HepG2 (cell line): Measurements from ENCODE around the gene PNKD. TPM values are rescaled to one million over a fixed set of nuclear protein-coding genes. Genes with fewer than 3 reads are reported as not detected.

Source experiments
- ATAC-seq: fragments of 200-7000 bp; cut with Tn5 transposase; 3 replicates; pipeline ENCODE4 v1.9.1; 2020; ENCODE audit warnings: mild to moderate bottlenecking, moderate library complexity
- BruUV-seq: library from RNA; stranded (reverse); fragments of 400-500 nt; replicated peaks from 2 replicates; lab custom pipeline; 2021; lab: Mats Ljungman, UMichigan
- CTCF ChIA-PET: fragments of 300-600 bp; formaldehyde crosslinking; extraction: SDS; loops from one replicate; lab custom pipeline; 2021; ENCODE audit warnings: low total read pairs, inconsistent platforms, low intra/inter-chr PET ratio; lab: Yijun Ruan, JAX
- POLR2A ChIA-PET: fragments of 350-600 bp; sonication (Branson Sonifier 250); formaldehyde crosslinking; loops from one replicate; lab custom pipeline; 2020; ENCODE audit warnings: antibody characterized with exemption, inconsistent platforms; lab: Yijun Ruan, JAX
- DNase-seq: peaks from one replicate; pipeline ENCODE4 v3.0.0-alpha.2; 2015; ENCODE audit warnings: low spot score
- FAIRE-seq: peaks from 3 replicates; lab custom pipeline; 2011; peaks lifted over from hg19 to GRCh38; lab: Jason Lieb, UNC
- H2AFZ ChIP-seq: one replicate; pipeline ENCODE4 v1.6.1; 2011; ENCODE audit warnings: low read length, inconsistent platforms
- H3K27ac ChIP-seq: fragments of 300-600 bp; 3 replicates; pipeline ENCODE4 v1.8.0; 2011; ENCODE audit warnings: mixed run types, mild to moderate bottlenecking, mixed read lengths, low read length, inconsistent platforms; ENCODE audit not compliant: insufficient read depth; ENCODE audit errors: extremely low read length
- H3K27me3 ChIP-seq, 2 experiments: fragments of 200-600 bp in 1 of 2; 2 replicates in 1 of 2; 3 replicates in 1 of 2; pipeline versions ENCODE4 v1.6.0 to v1.8.0; 2011; ENCODE audit warnings: low read length in 2 of 2, mild to moderate bottlenecking in 2 of 2, moderate library complexity in 2 of 2, inconsistent platforms in 1 of 2; ENCODE audit not compliant: insufficient read depth in 2 of 2, control insufficient read depth in 1 of 2
- H3K36me3 ChIP-seq, 2 experiments: fragments of 200-600 bp in 1 of 2; replicated peaks in 1 of 2; 2 replicates in 1 of 2; 3 replicates in 1 of 2; pipeline versions ENCODE4 v1.5.1 to v1.8.0; 2011; ENCODE audit warnings: low read length in 2 of 2, inconsistent platforms in 1 of 2; ENCODE audit not compliant: insufficient read depth in 2 of 2, control insufficient read depth in 1 of 2
- H3K4me1 ChIP-seq: 2 replicates; pipeline ENCODE4 v1.5.1; 2012; ENCODE audit warnings: low read length, inconsistent platforms; ENCODE audit not compliant: insufficient read depth
- H3K4me2 ChIP-seq: 2 replicates; pipeline ENCODE4 v1.6.0; 2011; ENCODE audit warnings: low read depth, low read length, inconsistent platforms
- H3K4me3 ChIP-seq, 3 experiments: fragments of 200-600 bp in 1 of 3; sonication (generic), shearing (Covaris generic) in 1 of 3; replicated peaks in 1 of 3; 2 replicates each; pipeline ENCODE4 v1.5.1; 2011 to 2016; ENCODE audit warnings: low read length in 3 of 3, inconsistent platforms in 2 of 3, low read depth in 2 of 3, mild to moderate bottlenecking in 2 of 3, control low read depth in 1 of 3, mixed read lengths in 1 of 3; ENCODE audit not compliant: insufficient read depth in 1 of 3
- H3K79me2 ChIP-seq: one replicate; pipeline ENCODE4 v1.6.1; 2011; ENCODE audit warnings: low read length, inconsistent platforms; ENCODE audit not compliant: insufficient read depth
- H3K9ac ChIP-seq: 2 replicates; pipeline ENCODE4 v1.6.0; 2011; ENCODE audit warnings: mild to moderate bottlenecking, low read depth, low read length, inconsistent platforms; ENCODE audit not compliant: insufficient read depth
- H3K9me3 ChIP-seq: 2 replicates; pipeline ENCODE4 v1.5.1; 2012; ENCODE audit warnings: mild to moderate bottlenecking, low read length
- H4K20me1 ChIP-seq: 2 replicates; pipeline ENCODE4 v1.6.0; 2011; ENCODE audit warnings: inconsistent platforms, mild to moderate bottlenecking, low read length, moderate library complexity; ENCODE audit not compliant: insufficient read depth
- ATM ChIP-seq: fragments of 450-650 bp; IDR thresholded peaks from 2 replicates; pipeline ENCODE4 v1.7.1; 2017; ENCODE audit warnings: mild to moderate bottlenecking, borderline replicate concordance
- BCL3 ChIP-seq: sonication (generic); formaldehyde crosslinking; IDR thresholded peaks from 2 replicates; pipeline ENCODE4 v1.5.1; 2020; ENCODE audit warnings: mild to moderate bottlenecking, missing genetic modification reagents, moderate library complexity
- CAMTA2 ChIP-seq: sonication (generic); formaldehyde crosslinking; IDR thresholded peaks from 2 replicates; pipeline ENCODE4 v1.4.0; 2020; ENCODE audit warnings: mild to moderate bottlenecking, missing genetic modification reagents, borderline replicate concordance
- GPN1 ChIP-seq: sonication (generic); formaldehyde crosslinking; IDR thresholded peaks from 2 replicates; pipeline ENCODE4 v1.5.1; 2020; ENCODE audit warnings: missing genetic modification reagents, borderline replicate concordance
- MBNL3 ChIP-seq: fragments of 250-450 bp; sonication (Bioruptor Pico); conservative IDR thresholded peaks from 2 replicates; pipeline ENCODE4 v1.8.0; 2022; ENCODE audit warnings: mild to moderate bottlenecking, inconsistent platforms
- MTERF4 ChIP-seq: sonication (generic); formaldehyde crosslinking; IDR thresholded peaks from 2 replicates; pipeline ENCODE4 v1.8.0; 2023; ENCODE audit warnings: mild to moderate bottlenecking, missing genetic modification reagents
- NONO ChIP-seq, 2 experiments: fragments of 450-650 bp in 1 of 2; sonication (generic) in 1 of 2; formaldehyde crosslinking in 1 of 2; IDR thresholded peaks in 1 of 2; conservative IDR thresholded peaks in 1 of 2; 2 replicates each; pipeline versions ENCODE4 v1.6.1 to v1.8.0; 2017 to 2022; ENCODE audit warnings: mild to moderate bottlenecking in 1 of 2, missing genetic modification reagents in 1 of 2, moderate library complexity in 1 of 2
- ZNF207 ChIP-seq: fragments of 450-650 bp; IDR thresholded peaks from 2 replicates; pipeline ENCODE4 v1.6.1; 2016; ENCODE audit warnings: antibody characterized with exemption, borderline replicate concordance
- ZNF24 ChIP-seq: fragments of 450-650 bp; IDR thresholded peaks from 2 replicates; pipeline ENCODE4 v1.6.1; 2017; ENCODE audit warnings: antibody characterized with exemption, mild to moderate bottlenecking
- ZNF747 ChIP-seq: sonication (generic); formaldehyde crosslinking; IDR thresholded peaks from 2 replicates; pipeline ENCODE4 v1.8.1; 2023; ENCODE audit warnings: missing genetic modification reagents, mild to moderate bottlenecking, borderline replicate concordance
- ZNF841 ChIP-seq: sonication (generic); formaldehyde crosslinking; IDR thresholded peaks from 2 replicates; pipeline ENCODE4 v1.8.1; 2023; ENCODE audit warnings: missing genetic modification reagents, borderline replicate concordance
- WGBS: methylation state at CpG from one replicate; pipeline ENCODE4 v1.1.6; 2017; ENCODE audit warnings: low lambda C conversion rate; 5-methylcytosine and 5-hydroxymethylcytosine counted together
- in situ Hi-C: cut with HindIII; loops from 2 replicates; pipeline ENCODE4 v1.10.0; 2017; ENCODE audit warnings: low pct_unique_long_range_greater_than_20kb; ENCODE audit not compliant: extremely low pct_ligation_motif_present
- intact Hi-C: fragments of 100-400 bp; cut with micrococcal nuclease; formaldehyde crosslinking; loops from one replicate; pipeline ENCODE4 v1.10.0; 2022; ENCODE audit not compliant: unreplicated experiment
- polyA plus RNA-seq, 8 experiments: library from polyadenylated mRNA; depleted of rRNA in 3 of 8; stranded (reverse) in 7 of 8; unstranded in 1 of 8; fragments of >200 nt; fragmentation: Illumina TruSeq in 4 of 8; extraction: Trizol in 4 of 8; gene quantifications; 2 replicates each; pipeline versions ENCODE4 v1.2.1 to v1.2.3, GENCODE V29; 2011 to 2016; ENCODE audit warnings: low read depth in 4 of 8, missing spikeins in 1 of 8, mixed read lengths in 1 of 8; ENCODE audit not compliant: insufficient read depth in 1 of 8
- total RNA-seq, 5 experiments: library from RNA; depleted of rRNA; stranded (reverse); fragments of >200 nt; fragmentation: Illumina TruSeq; extraction: Trizol; gene quantifications; 2 replicates each; pipeline ENCODE4 v1.2.3, GENCODE V29; 2016; ENCODE audit warnings: low read depth in 1 of 5
- TF ChIP-seq, protein P1 (sequence below): sonication (generic); formaldehyde crosslinking; IDR thresholded peaks from 2 replicates; pipeline ENCODE4 v1.4.0; 2020; ENCODE audit warnings: missing genetic modification reagents, borderline replicate concordance
- TF ChIP-seq, protein P2 (sequence below): sonication (generic); formaldehyde crosslinking; IDR thresholded peaks from 2 replicates; pipeline ENCODE4 v1.4.0; 2020; ENCODE audit warnings: mild to moderate bottlenecking, low read depth, missing genetic modification reagents
- TF ChIP-seq, protein P3 (sequence below): sonication (generic); formaldehyde crosslinking; conservative IDR thresholded peaks from 2 replicates; pipeline ENCODE4 v1.5.0; 2020; ENCODE audit warnings: missing genetic modification reagents
- TF ChIP-seq, protein P4 (sequence below): sonication (generic); formaldehyde crosslinking; IDR thresholded peaks from 2 replicates; pipeline ENCODE4 v1.8.0; 2022; ENCODE audit warnings: missing genetic modification reagents, mild to moderate bottlenecking, borderline replicate concordance

Gene PNKD
- total and polyA plus RNA-seq, 2 of the 13 experiments (the other 11 are each of a cell fraction or from before 2014, with no cell fraction given) = 55.9 to 80.4 TPM

- ChIA-PET CTCF (no interaction called here), POLR2A (interaction anchor here (1.0 to 3.4 kb wide), 2 partner anchors 19 to 20 kb away, joined by 3 to 10 read pairs; no protein-coding TSS in a partner anchor)
- no TSS peak for BruUV-seq
- no peak overlapping the region for H3K9ac ChIP-seq
- no peak overlapping the region for H3K4me3 ChIP-seq
- in situ Hi-C loops = no loop called here
- H4K20me1 ChIP-seq = no peaks in the 10 kb centered on the region
- H3K27me3 ChIP-seq = no peaks in the 10 kb centered on the region
- intact Hi-C loops = no loop called here
- no peak for FAIRE-seq
- no peak for ATAC-seq
- H2AFZ ChIP-seq = no peak overlapping the region
- H3K79me2 ChIP-seq = no peaks in the 10 kb centered on the region
- H3K9me3 ChIP-seq = no peaks in the 10 kb centered on the region
- DNase-seq = no peak
- no peak for TF ChIP-seq BCL3
- TF ChIP-seq, protein P1, sequence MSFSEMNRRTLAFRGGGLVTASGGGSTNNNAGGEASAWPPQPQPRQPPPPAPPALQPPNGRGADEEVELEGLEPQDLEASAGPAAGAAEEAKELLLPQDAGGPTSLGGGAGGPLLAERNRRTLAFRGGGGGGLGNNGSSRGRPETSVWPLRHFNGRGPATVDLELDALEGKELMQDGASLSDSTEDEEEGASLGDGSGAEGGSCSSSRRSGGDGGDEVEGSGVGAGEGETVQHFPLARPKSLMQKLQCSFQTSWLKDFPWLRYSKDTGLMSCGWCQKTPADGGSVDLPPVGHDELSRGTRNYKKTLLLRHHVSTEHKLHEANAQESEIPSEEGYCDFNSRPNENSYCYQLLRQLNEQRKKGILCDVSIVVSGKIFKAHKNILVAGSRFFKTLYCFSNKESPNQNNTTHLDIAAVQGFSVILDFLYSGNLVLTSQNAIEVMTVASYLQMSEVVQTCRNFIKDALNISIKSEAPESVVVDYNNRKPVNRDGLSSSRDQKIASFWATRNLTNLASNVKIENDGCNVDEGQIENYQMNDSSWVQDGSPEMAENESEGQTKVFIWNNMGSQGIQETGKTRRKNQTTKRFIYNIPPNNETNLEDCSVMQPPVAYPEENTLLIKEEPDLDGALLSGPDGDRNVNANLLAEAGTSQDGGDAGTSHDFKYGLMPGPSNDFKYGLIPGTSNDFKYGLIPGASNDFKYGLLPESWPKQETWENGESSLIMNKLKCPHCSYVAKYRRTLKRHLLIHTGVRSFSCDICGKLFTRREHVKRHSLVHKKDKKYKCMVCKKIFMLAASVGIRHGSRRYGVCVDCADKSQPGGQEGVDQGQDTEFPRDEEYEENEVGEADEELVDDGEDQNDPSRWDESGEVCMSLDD (CRISPR knock-in tag) = no peak
- no peak for TF ChIP-seq GPN1 (CRISPR knock-in tag)
- TF ChIP-seq ZNF207 = no peak
- no peak for TF ChIP-seq MTERF4 (CRISPR knock-in tag)
- no peak for TF ChIP-seq CAMTA2
- TF ChIP-seq ZNF24 = no peak
- TF ChIP-seq ZNF747 = no peak
- TF ChIP-seq, protein P2, sequence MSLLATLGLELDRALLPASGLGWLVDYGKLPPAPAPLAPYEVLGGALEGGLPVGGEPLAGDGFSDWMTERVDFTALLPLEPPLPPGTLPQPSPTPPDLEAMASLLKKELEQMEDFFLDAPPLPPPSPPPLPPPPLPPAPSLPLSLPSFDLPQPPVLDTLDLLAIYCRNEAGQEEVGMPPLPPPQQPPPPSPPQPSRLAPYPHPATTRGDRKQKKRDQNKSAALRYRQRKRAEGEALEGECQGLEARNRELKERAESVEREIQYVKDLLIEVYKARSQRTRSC (CRISPR knock-in tag) = no peak
- no peak for TF ChIP-seq ZNF841
- TF ChIP-seq, protein P3, sequence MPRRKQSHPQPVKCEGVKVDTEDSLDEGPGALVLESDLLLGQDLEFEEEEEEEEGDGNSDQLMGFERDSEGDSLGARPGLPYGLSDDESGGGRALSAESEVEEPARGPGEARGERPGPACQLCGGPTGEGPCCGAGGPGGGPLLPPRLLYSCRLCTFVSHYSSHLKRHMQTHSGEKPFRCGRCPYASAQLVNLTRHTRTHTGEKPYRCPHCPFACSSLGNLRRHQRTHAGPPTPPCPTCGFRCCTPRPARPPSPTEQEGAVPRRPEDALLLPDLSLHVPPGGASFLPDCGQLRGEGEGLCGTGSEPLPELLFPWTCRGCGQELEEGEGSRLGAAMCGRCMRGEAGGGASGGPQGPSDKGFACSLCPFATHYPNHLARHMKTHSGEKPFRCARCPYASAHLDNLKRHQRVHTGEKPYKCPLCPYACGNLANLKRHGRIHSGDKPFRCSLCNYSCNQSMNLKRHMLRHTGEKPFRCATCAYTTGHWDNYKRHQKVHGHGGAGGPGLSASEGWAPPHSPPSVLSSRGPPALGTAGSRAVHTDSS (CRISPR knock-in tag) = no peak
- TF ChIP-seq ATM = no peak
- no peak for TF ChIP-seq NONO (IDR thresholded peaks at IDR 0.05)
- no peak for TF ChIP-seq NONO (CRISPR knock-in tag; conservative IDR thresholded peaks at IDR 0.05)
- TF ChIP-seq, protein P4, sequence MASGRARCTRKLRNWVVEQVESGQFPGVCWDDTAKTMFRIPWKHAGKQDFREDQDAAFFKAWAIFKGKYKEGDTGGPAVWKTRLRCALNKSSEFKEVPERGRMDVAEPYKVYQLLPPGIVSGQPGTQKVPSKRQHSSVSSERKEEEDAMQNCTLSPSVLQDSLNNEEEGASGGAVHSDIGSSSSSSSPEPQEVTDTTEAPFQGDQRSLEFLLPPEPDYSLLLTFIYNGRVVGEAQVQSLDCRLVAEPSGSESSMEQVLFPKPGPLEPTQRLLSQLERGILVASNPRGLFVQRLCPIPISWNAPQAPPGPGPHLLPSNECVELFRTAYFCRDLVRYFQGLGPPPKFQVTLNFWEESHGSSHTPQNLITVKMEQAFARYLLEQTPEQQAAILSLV = no peak
- TF ChIP-seq MBNL3 (CRISPR knock-in tag) = no peak
- no peak overlapping the region for H3K4me2 ChIP-seq
- 100% methylated on average over 3 of the region's 3 CpGs for WGBS
- no peak overlapping the region for H3K27ac ChIP-seq
- no peaks in the 10 kb centered on the region for H3K4me1 ChIP-seq
- peaks cover 9 to 10% of the 10 kb centered on the region in 2 experiments for H3K36me3 ChIP-seq
Measured at GRCh38 chr2:218343591-218343990, 73.3 kb downstream of the PNKD start.
